22Rv1 (cell line): ENCODE results near the gene IL2RG.

Experiments
- H3K27ac ChIP-seq: fragments of 450-650 bp; 2 replicates; pipeline ENCODE4 v1.5.1; 2017
- CTCF ChIP-seq: fragments of 450-650 bp; IDR thresholded peaks from 2 replicates; pipeline ENCODE4 v1.5.1; 2017; ENCODE audit warnings: mild to moderate bottlenecking
- ZFX ChIP-seq: fragments of 450-650 bp; IDR thresholded peaks from 2 replicates; pipeline ENCODE4 v1.6.1; 2017; ENCODE audit warnings: antibody characterized with exemption, borderline replicate concordance

IL2RG gene

GRCh38 chrX:71095033-71095432, 16.3 kb downstream of the IL2RG start:
- TF ChIP-seq ZFX (no peak), CTCF (no peak)
- no peak overlapping the region for H3K27ac ChIP-seq

- no peak overlapping the region for H3K27ac ChIP-seq
- TF ChIP-seq ZFX: no peak
- TF ChIP-seq CTCF: no peak
These were observed 20.1 kb downstream of the IL2RG start for GRCh38 chrX:71091263-71091662.

GRCh38 chrX:71085900-71086299, 25.5 kb downstream of the IL2RG start:
- H3K27ac ChIP-seq: no peak overlapping the region
- TF ChIP-seq ZFX (no peak), CTCF (no peak)

- H3K27ac ChIP-seq: no peak overlapping the region
- TF ChIP-seq CTCF: no peak
These were observed 28.6 kb downstream of the IL2RG start for GRCh38 chrX:71082822-71083221.

- TF ChIP-seq ZFX: no peak
- TF ChIP-seq CTCF: no peak
- H3K27ac ChIP-seq: no peak overlapping the region
These were observed 29.2 kb downstream of the IL2RG start for GRCh38 chrX:71082124-71082647.

- TF ChIP-seq CTCF: no peak
- no peak for TF ChIP-seq ZFX
- no peak overlapping the region for H3K27ac ChIP-seq
These were observed 29.9 kb downstream of the IL2RG start for GRCh38 chrX:71081330-71082123.

GRCh38 chrX:71070531-71070930, 40.8 kb downstream of the IL2RG start:
- H3K27ac ChIP-seq: no peak overlapping the region
- TF ChIP-seq ZFX (no peak), CTCF (no peak)
